CD14-positive monocyte (primary cell): ENCODE measurements around the gene NBPF1. TPM values are rescaled to one million over a fixed set of nuclear protein-coding genes. Genes with fewer than 3 reads are reported as not detected.

ENCODE experiments used
- DNase-seq, 3 donors: peaks; one replicate each; pipeline ENCODE4 v3.0.0-alpha.2; 2011 to 2022
- H2AFZ ChIP-seq: 2 replicates; pipeline ENCODE4 v1.6.0; 2012; ENCODE audit warnings: mild to moderate bottlenecking, low read depth, low read length, inconsistent platforms; ENCODE audit not compliant: insufficient read depth, poor library complexity, severe bottlenecking
- H3K27ac ChIP-seq, 2 donors: 1 replicate in 1 of 2; 2 replicates in 1 of 2; pipeline ENCODE4 v1.5.1; 2012 to 2013; ENCODE audit warnings: low read length in 2 of 2, control low read depth in 1 of 2, inconsistent platforms in 1 of 2, low read depth in 1 of 2, mild to moderate bottlenecking in 1 of 2
- H3K27me3 ChIP-seq, 2 donors: one replicate each; pipeline versions ENCODE4 v1.6.0 to v1.6.1; 2011 to 2013; ENCODE audit warnings: low read length in 2 of 2; ENCODE audit not compliant: control insufficient read depth in 2 of 2, insufficient read depth in 2 of 2
- H3K36me3 ChIP-seq, 2 donors: replicated peaks in 1 of 2; 1 replicate in 1 of 2; 2 replicates in 1 of 2; pipeline versions ENCODE4 v1.5.1 to v1.6.1; 2012 to 2013; ENCODE audit warnings: low read length in 2 of 2, control low read depth in 1 of 2, inconsistent platforms in 1 of 2, mild to moderate bottlenecking in 1 of 2; ENCODE audit not compliant: insufficient read depth in 2 of 2, control insufficient read depth in 1 of 2
- H3K4me1 ChIP-seq, 2 donors: 1 replicate in 1 of 2; 2 replicates in 1 of 2; pipeline versions ENCODE4 v1.5.1 to v1.6.1; 2012 to 2013; ENCODE audit warnings: low read length in 2 of 2, control low read depth in 1 of 2, inconsistent platforms in 1 of 2, mild to moderate bottlenecking in 1 of 2, moderate library complexity in 1 of 2; ENCODE audit not compliant: insufficient read depth in 2 of 2, control insufficient read depth in 1 of 2
- H3K4me2 ChIP-seq: replicated peaks from 2 replicates; pipeline ENCODE3; 2012; ENCODE audit warnings: low read length, moderate library complexity, mild to moderate bottlenecking; ENCODE audit not compliant: poor library complexity, severe bottlenecking; ENCODE audit errors: extremely low read depth
- H3K4me3 ChIP-seq, 3 experiments: fragments of 200-600 bp in 1 of 3; sonication (generic) in 1 of 3; replicated peaks in 1 of 3; 1 replicate in 2 of 3; 2 replicates in 1 of 3; pipeline ENCODE4 v1.5.1; 2011 to 2013; ENCODE audit warnings: low read length in 3 of 3, mild to moderate bottlenecking in 3 of 3, control low read depth in 2 of 3, low read depth in 2 of 3, inconsistent platforms in 1 of 3, moderate library complexity in 1 of 3
- H3K79me2 ChIP-seq: 2 replicates; pipeline ENCODE4 v1.6.0; 2012; ENCODE audit warnings: mild to moderate bottlenecking, control low read depth, inconsistent platforms, low read length, moderate library complexity; ENCODE audit not compliant: insufficient read depth
- H3K9ac ChIP-seq: 2 replicates; pipeline ENCODE4 v1.6.0; 2017; ENCODE audit warnings: low read length, mild to moderate bottlenecking; ENCODE audit not compliant: insufficient read depth, poor library complexity, severe bottlenecking
- H3K9me3 ChIP-seq, 2 donors: replicated peaks in 1 of 2; 1 replicate in 1 of 2; 2 replicates in 1 of 2; pipeline versions ENCODE4 v1.5.1 to v1.6.1; 2012 to 2013; ENCODE audit warnings: low read length in 2 of 2, control low read depth in 1 of 2; ENCODE audit not compliant: control insufficient read depth in 1 of 2, insufficient read depth in 1 of 2
- H4K20me1 ChIP-seq: 2 replicates; pipeline ENCODE4 v1.6.0; 2012; ENCODE audit warnings: mild to moderate bottlenecking, low read length, control low read depth, moderate library complexity; ENCODE audit not compliant: insufficient read depth
- H3K27ac Mint-ChIP-seq, 7 donors: one replicate each; pipeline ENCODE4 v1.8.0; 2020; ENCODE audit warnings: mild to moderate bottlenecking in 7 of 7, mixed read lengths in 7 of 7, moderate library complexity in 6 of 7, inconsistent platforms in 2 of 7
- H3K27me3 Mint-ChIP-seq, 3 donors: one replicate each; pipeline ENCODE4 v1.8.0; 2021 to 2022; ENCODE audit warnings: low read depth in 3 of 3, mild to moderate bottlenecking in 3 of 3, mixed read lengths in 3 of 3, moderate library complexity in 3 of 3, inconsistent platforms in 1 of 3
- H3K36me3 Mint-ChIP-seq, 2 donors: one replicate each; pipeline ENCODE4 v1.8.0; 2020; ENCODE audit warnings: mixed read lengths in 2 of 2, inconsistent platforms in 1 of 2, mild to moderate bottlenecking in 1 of 2
- H3K4me1 Mint-ChIP-seq: one replicate; pipeline ENCODE4 v1.8.0; 2020; ENCODE audit warnings: mild to moderate bottlenecking, mixed read lengths
- H3K4me3 Mint-ChIP-seq, 2 donors: one replicate each; pipeline ENCODE4 v1.8.0; 2020; ENCODE audit warnings: mild to moderate bottlenecking in 2 of 2, mixed read lengths in 2 of 2, moderate library complexity in 1 of 2
- H3K9me3 Mint-ChIP-seq, 7 donors: one replicate each; pipeline ENCODE4 v1.8.0; 2020 to 2022; ENCODE audit warnings: mixed read lengths in 7 of 7, mild to moderate bottlenecking in 6 of 7, moderate library complexity in 6 of 7, inconsistent platforms in 2 of 7
- CTCF ChIP-seq: fragments of 200-600 bp; IDR thresholded peaks from one replicate; pipeline ENCODE4 v1.8.0; 2022; ENCODE audit warnings: antibody characterized with exemption, mild to moderate bottlenecking
- WGBS: methylation state at CpG from one replicate; pipeline ENCODE4 v1.1.5; 2013; ENCODE audit warnings: missing lambda C conversion rate; ENCODE audit not compliant: insufficient coverage; 5-methylcytosine and 5-hydroxymethylcytosine counted together
- intact Hi-C, 2 donors: fragments of 100-400 bp; cut with micrococcal nuclease; formaldehyde crosslinking; loops; one replicate each; pipeline versions ENCODE4 v1.15.0 to v1.15.1; 2023
- polyA plus RNA-seq, 3 donors: library from polyadenylated mRNA; depleted of rRNA in 1 of 3; unstranded in 2 of 3; stranded (reverse) in 1 of 3; fragments of 300-500 nt in 2 of 3; fragments of >200 nt in 1 of 3; fragmentation: Illumina TruSeq in 2 of 3; gene quantifications; 1 replicate in 2 of 3; 2 replicates in 1 of 3; pipeline ENCODE4 v1.2.3, GENCODE V29; 2012 to 2021

NBPF1 gene
- polyA plus RNA-seq, 3 donors, result 2.6 to 9.0 (median 4.3) TPM

- no peaks in the 10 kb centered on the region for H3K79me2 ChIP-seq
- no peak for TF ChIP-seq CTCF
- no peaks in the 10 kb centered on the region for H4K20me1 ChIP-seq
- Mint-ChIP-seq H3K4me3 (no peak overlapping the region), H3K27ac (no peak overlapping the region), H3K27me3 (no peaks in the 10 kb centered on the region), H3K9me3 (no peaks in the 10 kb centered on the region), H3K36me3 (no peaks in the 10 kb centered on the region), H3K4me1 (no peaks in the 10 kb centered on the region)
- DNase-seq, result no peak
- WGBS, result 88% methylated on average over 14 of the region's 15 CpGs
- intact Hi-C loops, result no loop called here
- no peak overlapping the region for H3K27ac ChIP-seq
- no peak overlapping the region for H3K4me3 ChIP-seq
- no peak overlapping the region for H3K9ac ChIP-seq
- no peak overlapping the region for H2AFZ ChIP-seq
- peaks cover 46 to 53% of the 10 kb centered on the region in 2 donors for H3K36me3 ChIP-seq
- no peaks in the 10 kb centered on the region for H3K9me3 ChIP-seq
- H3K4me1 ChIP-seq, result peaks cover 3 to 5% of the 10 kb centered on the region in 2 donors
- H3K27me3 ChIP-seq, result peaks cover 7 to 11% of the 10 kb centered on the region in 2 donors
- H3K4me2 ChIP-seq, result no peak overlapping the region
Observed at GRCh38 chr1:16618719-16619118, 5.4 kb upstream of the NBPF1 start.

- DNase-seq, result no peak
- H3K27me3 Mint-ChIP-seq, result no peaks in the 10 kb centered on the region
- Histone ChIP-seq H3K36me3 (peaks cover 38 to 46% of the 10 kb centered on the region in 2 donors), H3K27ac (no peak overlapping the region), H3K4me3 (no peak overlapping the region), H3K4me2 (no peak overlapping the region), H3K79me2 (no peaks in the 10 kb centered on the region), H2AFZ (no peak overlapping the region), H4K20me1 (no peaks in the 10 kb centered on the region), H3K4me1 (peaks cover 6 to 12% of the 10 kb centered on the region in 2 donors), H3K9ac (no peak overlapping the region), H3K9me3 (no peaks in the 10 kb centered on the region), H3K27me3 (peaks cover 7 to 11% of the 10 kb centered on the region in 2 donors)
- H3K4me1 Mint-ChIP-seq, result no peaks in the 10 kb centered on the region
- H3K27ac Mint-ChIP-seq, result no peak overlapping the region
- no peaks in the 10 kb centered on the region for H3K36me3 Mint-ChIP-seq
- intact Hi-C loops, result no loop called here
- no peak overlapping the region for H3K4me3 Mint-ChIP-seq
- no peak for TF ChIP-seq CTCF
- 89% methylated on average over 6 of the region's 7 CpGs for WGBS
- no peaks in the 10 kb centered on the region for H3K9me3 Mint-ChIP-seq
Observed at GRCh38 chr1:16617778-16618580, 4.6 kb upstream of the NBPF1 start.
